Keratinocyte (primary cell): ENCODE data around the gene AP3M1. TPM values are rescaled to one million over a fixed set of nuclear protein-coding genes. Genes with fewer than 3 reads are reported as not detected.

Experiments
- DNase-seq: peaks from one replicate; pipeline ENCODE4 v3.0.0-alpha.2; 2011; ENCODE audit warnings: low read depth, missing footprints, low spot score
- FAIRE-seq: peaks from 2 replicates; lab custom pipeline; 2011; peaks lifted over from hg19 to GRCh38; lab: Jason Lieb, UNC
- H2AFZ ChIP-seq: 2 replicates; pipeline ENCODE4 v1.6.0; 2012; ENCODE audit warnings: low read length, control low read depth, inconsistent platforms; ENCODE audit not compliant: control insufficient read depth
- H3K27ac ChIP-seq: 2 replicates; pipeline ENCODE4 v1.5.1; 2011; ENCODE audit warnings: low read length; ENCODE audit not compliant: control insufficient read depth, insufficient read depth
- H3K27me3 ChIP-seq: 3 replicates; pipeline ENCODE4 v1.6.0; 2011; ENCODE audit warnings: low read length; ENCODE audit not compliant: control insufficient read depth, insufficient read depth; ENCODE audit errors: extremely low read depth
- H3K36me3 ChIP-seq, 2 experiments: 2 replicates in 1 of 2; 3 replicates in 1 of 2; pipeline ENCODE4 v1.5.1; 2011; ENCODE audit warnings: low read length in 2 of 2, mild to moderate bottlenecking in 1 of 2; ENCODE audit not compliant: control insufficient read depth in 2 of 2, insufficient read depth in 2 of 2; ENCODE audit errors: extremely low read depth in 1 of 2
- H3K4me1 ChIP-seq: 3 replicates; pipeline ENCODE4 v1.5.1; 2011; ENCODE audit warnings: low read length; ENCODE audit not compliant: control insufficient read depth, insufficient read depth; ENCODE audit errors: extremely low read depth
- H3K4me2 ChIP-seq: 3 replicates; pipeline ENCODE4 v1.6.0; 2011; ENCODE audit warnings: low read depth, low read length; ENCODE audit not compliant: control insufficient read depth, insufficient read depth; ENCODE audit errors: extremely low read depth
- H3K4me3 ChIP-seq, 3 experiments: fragments of 200-600 bp in 1 of 3; sonication (generic) in 1 of 3; 2 replicates in 2 of 3; 3 replicates in 1 of 3; pipeline ENCODE4 v1.5.1; 2011 to 2016; ENCODE audit warnings: low read length in 3 of 3, mild to moderate bottlenecking in 3 of 3, control low read depth in 2 of 3, inconsistent platforms in 1 of 3, low read depth in 1 of 3, mixed read lengths in 1 of 3, mixed run types in 1 of 3, moderate library complexity in 1 of 3; ENCODE audit not compliant: control insufficient read depth in 2 of 3, insufficient read depth in 2 of 3; ENCODE audit errors: extremely low read depth in 1 of 3
- H3K79me2 ChIP-seq: 2 replicates; pipeline ENCODE4 v1.6.0; 2012; ENCODE audit warnings: low read length; ENCODE audit not compliant: control insufficient read depth, insufficient read depth
- H3K9ac ChIP-seq: 3 replicates; pipeline ENCODE4 v1.6.0; 2011; ENCODE audit warnings: low read length; ENCODE audit not compliant: control insufficient read depth, insufficient read depth; ENCODE audit errors: extremely low read depth
- H3K9me1 ChIP-seq: 3 replicates; pipeline ENCODE4 v1.6.0; 2011; ENCODE audit warnings: low read length; ENCODE audit not compliant: control insufficient read depth, insufficient read depth; ENCODE audit errors: extremely low read depth
- H3K9me3 ChIP-seq: 2 replicates; pipeline ENCODE4 v1.5.1; 2012; ENCODE audit warnings: low read depth, low read length; ENCODE audit not compliant: control insufficient read depth
- H4K20me1 ChIP-seq: 3 replicates; pipeline ENCODE4 v1.6.0; 2011; ENCODE audit warnings: low read length; ENCODE audit not compliant: control insufficient read depth, insufficient read depth; ENCODE audit errors: extremely low read depth
- EZH2 ChIP-seq: IDR thresholded peaks from one replicate; pipeline ENCODE4 v1.6.1; 2012; ENCODE audit warnings: inconsistent platforms, mild to moderate bottlenecking, low read length, moderate library complexity
- dilution Hi-C: fragments of 300-500 bp; cut with MboI; formaldehyde crosslinking; loops from one replicate; pipeline ENCODE4 v1.7.0; 2020; ENCODE audit warnings: low sequenced_read_pairs; ENCODE audit not compliant: extremely low pct_ligation_motif_present
- polyA plus RNA-seq, 5 experiments: library from polyadenylated mRNA; depleted of rRNA in 3 of 5; stranded (reverse) in 3 of 5; stranded (forward) in 1 of 5; unstranded in 1 of 5; fragments of >200 nt; gene quantifications; 1 replicate in 1 of 5; 2 replicates in 3 of 5; 3 replicates in 1 of 5; pipeline versions ENCODE4 v1.2.1 to v1.2.3, GENCODE V29; 2011 to 2012; ENCODE audit warnings: missing spikeins in 2 of 5, low read depth in 1 of 5, low replicate concordance in 1 of 5
- TF ChIP-seq, protein P1 (sequence below), 3 experiments: IDR thresholded peaks in 1 of 3; conservative IDR thresholded peaks in 1 of 3; optimal IDR thresholded peaks in 1 of 3; 2 replicates in 2 of 3; 3 replicates in 1 of 3; pipeline versions ENCODE3 to v1.5.1; 2011; ENCODE audit warnings: low read length in 3 of 3, mild to moderate bottlenecking in 3 of 3, moderate library complexity in 2 of 3, control low read depth in 1 of 3, inconsistent platforms in 1 of 3; ENCODE audit not compliant: insufficient read depth in 2 of 3; ENCODE audit errors: extremely low read depth in 1 of 3

Gene AP3M1
- polyA plus RNA-seq, 1 donor (not counting 4 experiments of a cell fraction or from before 2014, with no cell fraction given) = 53.5 TPM

DNA sequence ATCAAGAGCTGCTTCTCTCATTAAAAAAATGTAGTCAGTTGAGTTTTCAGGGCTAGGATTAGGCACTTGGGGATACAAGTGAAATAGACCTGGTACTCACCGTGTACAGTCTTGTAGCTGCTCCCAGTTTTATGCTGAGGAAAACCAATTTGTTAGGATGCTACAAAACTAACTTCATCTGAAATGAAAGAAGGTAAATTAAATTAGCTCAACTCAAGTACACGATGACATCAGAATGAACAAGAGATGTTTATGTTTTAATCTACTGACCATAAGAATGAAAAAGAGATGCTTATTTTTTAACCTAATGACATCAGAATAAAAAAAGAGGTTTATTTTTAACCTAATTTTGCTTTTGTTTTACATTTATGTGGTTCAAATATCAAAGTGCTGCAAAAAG, 73.7 kb downstream of the AP3M1 start:
- peaks cover 21% of the 10 kb centered on the region in 2 experiments for H3K36me3 ChIP-seq
- H3K4me2 ChIP-seq = no peak overlapping the region
- H3K9me1 ChIP-seq = no peaks in the 10 kb centered on the region
- dilution Hi-C loops = no loop called here
- no peak overlapping the region for H3K4me3 ChIP-seq
- H3K79me2 ChIP-seq = peaks cover 4% of the 10 kb centered on the region
- H2AFZ ChIP-seq = no peak overlapping the region
- DNase-seq = no peak
- no peak for TF ChIP-seq EZH2
- TF ChIP-seq, protein P1, sequence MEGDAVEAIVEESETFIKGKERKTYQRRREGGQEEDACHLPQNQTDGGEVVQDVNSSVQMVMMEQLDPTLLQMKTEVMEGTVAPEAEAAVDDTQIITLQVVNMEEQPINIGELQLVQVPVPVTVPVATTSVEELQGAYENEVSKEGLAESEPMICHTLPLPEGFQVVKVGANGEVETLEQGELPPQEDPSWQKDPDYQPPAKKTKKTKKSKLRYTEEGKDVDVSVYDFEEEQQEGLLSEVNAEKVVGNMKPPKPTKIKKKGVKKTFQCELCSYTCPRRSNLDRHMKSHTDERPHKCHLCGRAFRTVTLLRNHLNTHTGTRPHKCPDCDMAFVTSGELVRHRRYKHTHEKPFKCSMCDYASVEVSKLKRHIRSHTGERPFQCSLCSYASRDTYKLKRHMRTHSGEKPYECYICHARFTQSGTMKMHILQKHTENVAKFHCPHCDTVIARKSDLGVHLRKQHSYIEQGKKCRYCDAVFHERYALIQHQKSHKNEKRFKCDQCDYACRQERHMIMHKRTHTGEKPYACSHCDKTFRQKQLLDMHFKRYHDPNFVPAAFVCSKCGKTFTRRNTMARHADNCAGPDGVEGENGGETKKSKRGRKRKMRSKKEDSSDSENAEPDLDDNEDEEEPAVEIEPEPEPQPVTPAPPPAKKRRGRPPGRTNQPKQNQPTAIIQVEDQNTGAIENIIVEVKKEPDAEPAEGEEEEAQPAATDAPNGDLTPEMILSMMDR (optimal IDR thresholded peaks at IDR 0.05 in 1 of 3, IDR thresholded peaks at IDR 0.05 in 1 of 3, conservative IDR thresholded peaks at IDR 0.05 in 1 of 3; ENCODE audit: extremely low read depth in 1 of 3, insufficient read depth in 2 of 3, low read length in 3 of 3) = no peak
- H4K20me1 ChIP-seq = no peaks in the 10 kb centered on the region
- no peak overlapping the region for H3K27ac ChIP-seq
- peaks cover 21% of the 10 kb centered on the region for H3K4me1 ChIP-seq
- FAIRE-seq = no peak
- no peaks in the 10 kb centered on the region for H3K9me3 ChIP-seq
- no peak overlapping the region for H3K9ac ChIP-seq
- H3K27me3 ChIP-seq = no peaks in the 10 kb centered on the region

DNA sequence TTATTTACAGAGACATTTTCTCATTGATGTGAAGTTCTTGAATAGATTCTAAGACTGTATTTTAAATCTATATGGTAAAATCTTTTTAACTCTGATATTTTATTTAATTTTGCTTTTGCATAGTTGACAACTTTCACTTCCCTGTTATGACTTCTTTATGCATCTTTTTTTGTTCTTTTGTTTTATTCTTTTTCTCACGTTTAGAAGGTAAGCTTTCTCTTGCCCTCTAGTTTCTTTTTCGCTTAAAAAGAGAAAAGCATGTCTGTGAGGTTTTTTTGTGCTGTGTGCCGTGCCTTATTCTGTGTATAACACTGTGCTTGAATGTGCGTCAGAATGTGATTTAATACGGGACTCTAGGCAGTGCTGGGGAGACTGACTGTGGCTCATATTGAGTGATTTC, 74.7 kb downstream of the AP3M1 start:
- Histone ChIP-seq H3K9ac (no peak overlapping the region), H4K20me1 (no peaks in the 10 kb centered on the region), H2AFZ (no peak overlapping the region), H3K27me3 (no peaks in the 10 kb centered on the region), H3K27ac (no peak overlapping the region), H3K36me3 (peaks cover 24 to 25% of the 10 kb centered on the region in 2 experiments), H3K4me3 (no peak overlapping the region), H3K79me2 (peaks cover 4% of the 10 kb centered on the region), H3K9me3 (no peaks in the 10 kb centered on the region), H3K4me2 (no peak overlapping the region), H3K9me1 (no peaks in the 10 kb centered on the region), H3K4me1 (peaks cover 21% of the 10 kb centered on the region)
- dilution Hi-C loops = no loop called here
- no peak for TF ChIP-seq EZH2
- TF ChIP-seq, protein P1 (optimal IDR thresholded peaks at IDR 0.05 in 1 of 3, IDR thresholded peaks at IDR 0.05 in 1 of 3, conservative IDR thresholded peaks at IDR 0.05 in 1 of 3; ENCODE audit: extremely low read depth in 1 of 3, insufficient read depth in 2 of 3, low read length in 3 of 3) = no peak
- DNase-seq = no peak
- no peak for FAIRE-seq
